Mucosa of stomach (tissue), 1 donor: ENCODE results near the gene AP5M1.
"Not testable (repeated sequence)": the region's sequence is repeated elsewhere in the genome, so short reads cannot be mapped to it uniquely, and the experiment has no call there.

Source experiments
- H3K27me3 ChIP-seq: one replicate; pipeline ENCODE4 v1.7.0; 2013; ENCODE audit warnings: mild to moderate bottlenecking, low read length; ENCODE audit not compliant: control insufficient read depth, insufficient read depth
- H3K36me3 ChIP-seq: one replicate; pipeline ENCODE4 v1.7.0; 2013; ENCODE audit warnings: low read length; ENCODE audit not compliant: control insufficient read depth, insufficient read depth
- H3K4me1 ChIP-seq: one replicate; pipeline ENCODE4 v1.7.0; 2013; ENCODE audit warnings: mild to moderate bottlenecking, low read length; ENCODE audit not compliant: control insufficient read depth, insufficient read depth
- H3K4me3 ChIP-seq: one replicate; pipeline ENCODE4 v1.7.0; 2013; ENCODE audit warnings: low read length
- H3K9ac ChIP-seq: one replicate; pipeline ENCODE4 v1.7.0; 2013; ENCODE audit warnings: mild to moderate bottlenecking, low read length, moderate library complexity
- H3K9me3 ChIP-seq: one replicate; pipeline ENCODE4 v1.7.0; 2013; ENCODE audit warnings: mild to moderate bottlenecking, low read length, moderate library complexity; ENCODE audit not compliant: control insufficient read depth
- donor health status: Pancreatic carcinoma.

The AP5M1 gene, protein sequence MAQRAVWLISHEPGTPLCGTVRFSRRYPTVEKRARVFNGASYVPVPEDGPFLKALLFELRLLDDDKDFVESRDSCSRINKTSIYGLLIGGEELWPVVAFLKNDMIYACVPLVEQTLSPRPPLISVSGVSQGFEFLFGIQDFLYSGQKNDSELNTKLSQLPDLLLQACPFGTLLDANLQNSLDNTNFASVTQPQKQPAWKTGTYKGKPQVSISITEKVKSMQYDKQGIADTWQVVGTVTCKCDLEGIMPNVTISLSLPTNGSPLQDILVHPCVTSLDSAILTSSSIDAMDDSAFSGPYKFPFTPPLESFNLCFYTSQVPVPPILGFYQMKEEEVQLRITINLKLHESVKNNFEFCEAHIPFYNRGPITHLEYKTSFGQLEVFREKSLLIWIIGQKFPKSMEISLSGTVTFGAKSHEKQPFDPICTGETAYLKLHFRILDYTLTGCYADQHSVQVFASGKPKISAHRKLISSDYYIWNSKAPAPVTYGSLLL

DNA sequence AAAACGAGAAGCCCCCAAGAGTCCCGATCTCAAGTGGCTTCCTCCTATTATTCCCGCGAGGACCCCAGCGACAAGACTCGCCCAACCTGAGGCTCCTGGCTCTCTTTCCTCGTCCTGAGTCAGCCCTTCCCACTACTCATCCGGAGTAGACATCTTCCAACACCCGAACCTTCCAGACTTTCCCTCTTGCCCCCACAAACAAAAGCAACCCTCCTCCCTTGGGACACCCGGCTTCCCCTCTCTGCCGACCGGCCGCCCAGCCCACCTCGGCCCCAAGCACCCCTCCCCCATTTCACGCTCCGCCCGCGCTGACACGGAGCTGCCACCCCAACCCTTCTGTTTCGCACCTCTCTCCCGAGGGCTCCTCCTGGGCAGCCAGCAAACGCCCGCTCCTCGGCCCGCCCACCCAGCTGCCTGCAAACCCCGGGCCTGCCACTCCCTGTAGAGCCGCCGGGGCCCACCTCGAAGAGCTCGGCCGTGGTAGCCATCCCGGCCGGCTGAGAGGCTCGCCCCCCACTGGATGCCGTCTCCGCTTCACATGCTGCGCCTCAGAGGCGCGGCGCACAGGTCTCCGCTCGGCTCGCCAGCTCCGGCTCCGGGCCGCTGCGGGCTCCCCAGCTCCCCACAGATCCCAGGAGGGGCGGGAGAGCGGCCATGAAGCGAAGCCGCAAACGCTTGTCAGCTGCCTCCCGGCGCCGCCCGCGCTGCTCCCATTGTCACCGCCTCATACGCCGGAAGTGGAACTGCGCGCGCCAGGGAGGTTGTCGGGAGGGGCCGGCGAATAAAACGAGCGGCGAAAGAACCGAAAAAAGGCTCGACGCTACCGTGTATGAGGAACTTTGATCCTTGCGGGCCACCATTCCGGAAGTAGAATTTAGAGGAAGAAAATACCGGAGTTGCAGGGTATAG is at the start of gene AP5M1, which contains the start of gene EXOC5:
Gene AP5M1, plus strand, starts transcription at position 811 of the 909 bp plus-strand sequence. CDS start 344 bp downstream, outside the sequence.
Gene EXOC5, minus strand, starts transcription at position 745 of the 909 bp plus-strand sequence. Its CDS starts 257 bp downstream, at position 488.
- Histone ChIP-seq H3K9me3 (no peaks in the 10 kb centered on the region), H3K27me3 (no peaks in the 10 kb centered on the region), H3K36me3 (no peaks in the 10 kb centered on the region), H3K4me1 (peaks cover 9% of the 10 kb centered on the region), H3K9ac (peak within 1 kb of the TSS; percentile 79), H3K4me3 (peak within 1 kb of the TSS; percentile 66)

DNA sequence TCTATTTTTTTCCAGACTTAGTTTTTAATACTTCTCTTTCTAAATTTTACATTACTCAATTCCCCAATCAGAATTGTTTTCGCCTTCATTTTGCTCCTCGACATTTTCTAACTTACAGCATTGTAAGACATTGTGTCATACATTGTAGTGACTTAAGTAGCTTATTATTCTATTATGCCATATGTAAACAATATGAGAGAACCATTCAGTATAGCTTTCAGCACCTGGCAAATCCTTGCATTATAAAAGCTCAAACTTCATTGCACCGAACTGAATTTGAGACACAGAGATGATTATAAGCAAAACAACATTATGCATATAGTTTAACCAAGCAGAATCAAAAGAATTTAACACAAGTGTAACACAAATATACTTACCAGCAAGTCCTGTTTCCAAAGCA is 46.8 kb upstream of the AP5M1 start:
- Histone ChIP-seq H3K4me1 (no peaks in the 10 kb centered on the region), H3K9ac (no peak overlapping the region), H3K27me3 (no peaks in the 10 kb centered on the region), H3K4me3 (no peak overlapping the region), H3K36me3 (no peaks in the 10 kb centered on the region), H3K9me3 (no peaks in the 10 kb centered on the region)

- H3K4me3 ChIP-seq: no peak overlapping the region
- no peaks in the 10 kb centered on the region for H3K36me3 ChIP-seq
- H3K4me1 ChIP-seq: no peaks in the 10 kb centered on the region
- H3K9ac ChIP-seq: no peak overlapping the region
- H3K9me3 ChIP-seq: no peaks in the 10 kb centered on the region
- H3K27me3 ChIP-seq: no peaks in the 10 kb centered on the region
Observed at GRCh38 chr14:57227083-57227482, 41.7 kb upstream of the AP5M1 start.

DNA sequence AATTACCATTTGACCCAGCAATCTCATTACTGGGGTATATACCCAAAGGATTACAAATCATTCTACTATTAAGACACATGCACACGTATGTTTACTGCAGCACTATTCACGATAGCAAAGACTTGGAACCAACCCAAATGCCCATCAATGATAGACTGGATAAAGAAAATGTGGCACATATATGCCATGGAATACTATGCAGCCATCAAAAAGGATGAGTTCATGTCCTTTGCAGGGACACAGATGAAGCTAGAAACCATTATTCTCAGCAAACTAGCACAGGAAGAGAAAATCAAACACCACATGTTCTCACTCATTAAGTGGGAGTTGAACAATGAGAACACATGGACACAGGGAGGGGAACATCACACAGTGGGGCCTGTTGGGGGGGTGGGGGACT is 40.5 kb upstream of the AP5M1 start:
- H3K9me3 ChIP-seq, H3K27me3 ChIP-seq, H3K4me3 ChIP-seq, H3K36me3 ChIP-seq, H3K9ac ChIP-seq, H3K4me1 ChIP-seq: not testable (repeated sequence)

GRCh38 chr14:57232006-57232405 is 36.8 kb upstream of the AP5M1 start:
- H3K9ac ChIP-seq: no peak overlapping the region
- no peak overlapping the region for H3K4me3 ChIP-seq
- H3K36me3 ChIP-seq: no peaks in the 10 kb centered on the region
- H3K27me3 ChIP-seq: no peaks in the 10 kb centered on the region
- H3K9me3 ChIP-seq: no peaks in the 10 kb centered on the region
- H3K4me1 ChIP-seq: no peaks in the 10 kb centered on the region

DNA sequence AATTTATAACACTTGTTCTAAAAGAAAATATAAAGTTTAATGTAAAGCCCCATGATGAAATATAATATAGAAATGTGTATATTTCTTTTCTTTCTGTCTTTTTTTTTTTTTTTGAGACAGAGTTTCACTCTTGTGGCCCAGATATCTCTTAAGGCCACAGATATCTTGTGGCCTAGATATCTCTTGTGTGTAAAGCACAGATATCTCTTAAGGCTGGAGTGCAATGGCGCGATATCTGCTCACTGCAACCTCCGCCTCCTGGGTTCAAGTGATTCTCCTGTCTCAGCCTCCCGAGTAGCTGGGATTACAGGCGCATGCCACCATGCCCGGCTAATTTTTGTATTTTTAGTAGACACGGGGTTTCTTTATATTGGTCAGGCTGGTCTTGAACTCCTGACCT is 28.7 kb upstream of the AP5M1 start:
- H3K9me3 ChIP-seq, H3K36me3 ChIP-seq, H3K4me3 ChIP-seq, H3K27me3 ChIP-seq, H3K4me1 ChIP-seq, H3K9ac ChIP-seq: not testable (repeated sequence)

DNA sequence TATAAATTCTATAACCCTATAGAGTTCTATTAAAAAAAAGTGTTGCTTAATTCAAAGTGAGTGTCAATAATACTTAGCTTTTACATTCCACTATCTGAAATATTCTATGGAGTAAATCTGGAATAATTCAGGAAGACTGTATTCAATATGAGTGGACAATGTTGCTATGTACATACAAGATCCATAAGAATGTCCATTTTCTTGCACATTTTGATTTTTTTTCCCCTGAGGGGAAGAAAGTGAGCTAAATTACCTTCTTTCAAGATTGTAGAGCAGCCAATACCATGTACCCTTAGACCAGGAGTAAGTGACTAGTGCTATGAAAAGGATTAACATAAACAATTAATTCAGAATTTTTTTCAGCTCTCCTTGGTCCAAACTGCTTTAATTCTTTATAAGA is 25.5 kb upstream of the AP5M1 start:
- Histone ChIP-seq H3K36me3 (no peaks in the 10 kb centered on the region), H3K9me3 (no peaks in the 10 kb centered on the region), H3K27me3 (no peaks in the 10 kb centered on the region), H3K4me3 (no peak overlapping the region), H3K9ac (no peak overlapping the region), H3K4me1 (no peaks in the 10 kb centered on the region)

GRCh38 chr14:57244106-57244505 is 24.7 kb upstream of the AP5M1 start:
- H3K4me3 ChIP-seq: no peak overlapping the region
- no peak overlapping the region for H3K9ac ChIP-seq
- no peaks in the 10 kb centered on the region for H3K4me1 ChIP-seq
- no peaks in the 10 kb centered on the region for H3K36me3 ChIP-seq
- no peaks in the 10 kb centered on the region for H3K27me3 ChIP-seq
- no peaks in the 10 kb centered on the region for H3K9me3 ChIP-seq

GRCh38 chr14:57245941-57246340 is 22.8 kb upstream of the AP5M1 start:
- Histone ChIP-seq H3K4me3 (no peak overlapping the region), H3K36me3 (no peaks in the 10 kb centered on the region), H3K9ac (no peak overlapping the region), H3K4me1 (no peaks in the 10 kb centered on the region), H3K27me3 (no peaks in the 10 kb centered on the region), H3K9me3 (no peaks in the 10 kb centered on the region)

- no peaks in the 10 kb centered on the region for H3K27me3 ChIP-seq
- H3K4me1 ChIP-seq: no peaks in the 10 kb centered on the region
- H3K4me3 ChIP-seq: no peak overlapping the region
- no peaks in the 10 kb centered on the region for H3K36me3 ChIP-seq
- no peak overlapping the region for H3K9ac ChIP-seq
- H3K9me3 ChIP-seq: no peaks in the 10 kb centered on the region
Observed at GRCh38 chr14:57246933-57247657, 21.7 kb upstream of the AP5M1 start.

DNA sequence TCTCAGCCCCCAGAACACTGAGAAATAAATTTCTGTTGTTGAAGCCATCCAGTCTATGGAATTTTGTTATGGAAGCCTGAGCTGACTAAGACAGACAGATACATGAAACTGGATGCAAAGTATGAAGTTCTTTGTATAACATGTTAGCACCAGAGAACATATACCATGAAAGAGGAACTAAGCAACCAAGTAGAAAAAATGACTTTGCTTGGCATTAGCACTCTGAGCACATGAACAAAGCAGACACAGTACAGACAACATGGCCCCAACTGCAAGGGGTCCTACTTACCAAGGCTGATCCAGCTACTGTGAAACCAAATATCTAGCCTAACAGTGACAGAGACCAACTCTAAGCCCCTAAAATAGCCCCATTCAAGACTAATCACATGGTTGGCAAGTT is 13.9 kb upstream of the AP5M1 start:
- Histone ChIP-seq H3K27me3 (no peaks in the 10 kb centered on the region), H3K36me3 (no peaks in the 10 kb centered on the region), H3K9ac (no peak overlapping the region), H3K9me3 (no peaks in the 10 kb centered on the region), H3K4me3 (no peak overlapping the region), H3K4me1 (no peaks in the 10 kb centered on the region)
